Epithelial cell of esophagus (primary cell): ENCODE measurements around the gene NFU1.
"Not testable (repeated sequence)": the region's sequence is repeated elsewhere in the genome, so short reads cannot be mapped to it uniquely, and the experiment has no call there.

ENCODE experiments used
- DNase-seq: peaks from one replicate; pipeline ENCODE4 v3.0.0; 2010; ENCODE audit warnings: low read depth
- H3K4me3 ChIP-seq: 2 replicates; pipeline ENCODE4 v1.5.1; 2011; ENCODE audit warnings: mild to moderate bottlenecking, low read length, control low read depth
- CTCF ChIP-seq: IDR thresholded peaks from 2 replicates; pipeline ENCODE4 v1.5.1; 2011; ENCODE audit warnings: low read depth, mild to moderate bottlenecking, low read length, control low read depth, inconsistent platforms; ENCODE audit not compliant: insufficient read depth; ENCODE audit errors: missing control alignments

The NFU1 gene

GRCh38 chr2:69375494-69376353 lies 61.5 kb downstream of the NFU1 start:
- peak; percentile 60 for TF ChIP-seq CTCF
- DNase-seq, result peak; percentile 46
- no peak overlapping the region for H3K4me3 ChIP-seq

GRCh38 chr2:69372767-69373166 lies 64.5 kb downstream of the NFU1 start:
- no peak for TF ChIP-seq CTCF
- DNase-seq, result no peak
- H3K4me3 ChIP-seq, result no peak overlapping the region

- no peak overlapping the region for H3K4me3 ChIP-seq
- no peak for TF ChIP-seq CTCF
- no peak for DNase-seq
These were observed 67.4 kb downstream of the NFU1 start for GRCh38 chr2:69369802-69370201.

GRCh38 chr2:69368588-69368987 lies 68.6 kb downstream of the NFU1 start:
- DNase-seq, result no peak
- no peak overlapping the region for H3K4me3 ChIP-seq
- no peak for TF ChIP-seq CTCF

GRCh38 chr2:69359371-69359770 lies 77.9 kb downstream of the NFU1 start:
- no peak overlapping the region for H3K4me3 ChIP-seq
- TF ChIP-seq CTCF, result no peak
- DNase-seq, result no peak

GRCh38 chr2:69358914-69359313 lies 78.3 kb downstream of the NFU1 start:
- TF ChIP-seq CTCF, result no peak
- no peak overlapping the region for H3K4me3 ChIP-seq
- no peak for DNase-seq

GRCh38 chr2:69356471-69356870 lies 80.8 kb downstream of the NFU1 start:
- TF ChIP-seq CTCF, result no peak
- peak; percentile 20 for DNase-seq
- no peak overlapping the region for H3K4me3 ChIP-seq

- H3K4me3 ChIP-seq, DNase-seq: not testable (repeated sequence)
These were observed 82.3 kb downstream of the NFU1 start for GRCh38 chr2:69354976-69355375.
